Sigmoid colon (tissue), 7 donors: ENCODE results near the gene DYNC1I1. TPM values are rescaled to one million over a fixed set of nuclear protein-coding genes. Genes with fewer than 3 reads are reported as not detected.

Experiments used
- DNase-seq: peaks from one replicate; pipeline ENCODE4 v3.0.0-alpha.2; 2019
- H3K27ac ChIP-seq, 4 donors: fragments of 200-600 bp; sonication (generic); one replicate each; pipeline ENCODE4 v1.5.1; 2016 to 2019; ENCODE audit warnings: mild to moderate bottlenecking in 1 of 4
- H3K27me3 ChIP-seq, 3 donors: fragments of 200-600 bp; sonication (generic); one replicate each; pipeline ENCODE4 v1.5.1; 2019; ENCODE audit warnings: mild to moderate bottlenecking in 1 of 3
- H3K36me3 ChIP-seq, 4 donors: fragments of 200-600 bp; sonication (generic); one replicate each; pipeline ENCODE4 v1.5.1; 2016 to 2019
- H3K4me1 ChIP-seq, 4 donors: fragments of 200-600 bp; sonication (generic); one replicate each; pipeline ENCODE4 v1.5.1; 2017 to 2019
- H3K4me3 ChIP-seq, 4 donors: fragments of 200-600 bp; sonication (generic); one replicate each; pipeline ENCODE4 v1.5.1; 2017 to 2019; ENCODE audit warnings: mild to moderate bottlenecking in 2 of 4, moderate library complexity in 1 of 4
- H3K9me3 ChIP-seq, 4 donors: fragments of 200-600 bp in 3 of 4; sonication (generic) in 3 of 4; one replicate each; pipeline versions ENCODE4 v1.5.1 to v1.6.1; 2013 to 2019
- EP300 ChIP-seq, 4 donors: sonication (generic); formaldehyde crosslinking; IDR thresholded peaks; one replicate each; pipeline ENCODE4 v1.6.1; 2017; ENCODE audit warnings: antibody characterized with exemption in 4 of 4
- POLR2A ChIP-seq, 2 donors: fragments of 450-650 bp; IDR thresholded peaks; one replicate each; pipeline ENCODE4 v1.6.1; 2016; ENCODE audit warnings: antibody characterized with exemption in 2 of 2, mild to moderate bottlenecking in 2 of 2, moderate library complexity in 2 of 2
- POLR2AphosphoS5 ChIP-seq, 4 donors: sonication (generic); formaldehyde crosslinking; IDR thresholded peaks; one replicate each; pipeline ENCODE4 v1.6.1; 2017; ENCODE audit warnings: antibody characterized with exemption in 4 of 4
- WGBS, 2 donors: extraction: QIAGEN DNeasy Blood & Tissue Kit; methylation state at CpG; one replicate each; pipeline ENCODE4 v1.1.7; 2013; 5-methylcytosine and 5-hydroxymethylcytosine counted together
- intact Hi-C: fragments of 100-400 bp; cut with DNase I; formaldehyde crosslinking; loops from one replicate; pipeline ENCODE4 v1.15.1; 2023
- polyA plus RNA-seq, 3 donors: library from polyadenylated mRNA; stranded (reverse); fragments of 200-250 nt; gene quantifications; one replicate each; pipeline ENCODE4 v1.2.3, GENCODE V29; 2013
- total RNA-seq, 4 donors: library from RNA; depleted of rRNA; stranded (reverse); fragments of >200 nt; gene quantifications; one replicate each; pipeline ENCODE4 v1.1.0, GENCODE V29; 2016
- TF ChIP-seq, protein P1 (sequence below), 4 experiments: fragments of 450-650 bp in 3 of 4; fragments of 200-600 bp in 1 of 4; IDR thresholded peaks; one replicate each; pipeline ENCODE4 v1.5.1; 2016 to 2019; ENCODE audit warnings: antibody characterized with exemption in 4 of 4, mild to moderate bottlenecking in 3 of 4, moderate library complexity in 2 of 4
- donor health status: healthy with polysubstance abuse.
- donor health status: Bipolar disorder and iron deficiency.
- donor health status: healthy.

DYNC1I1 gene
- total and polyA plus RNA-seq, 7 donors: 0.92 to 65.2 (median 45.1) TPM; not detected in 1

DNA sequence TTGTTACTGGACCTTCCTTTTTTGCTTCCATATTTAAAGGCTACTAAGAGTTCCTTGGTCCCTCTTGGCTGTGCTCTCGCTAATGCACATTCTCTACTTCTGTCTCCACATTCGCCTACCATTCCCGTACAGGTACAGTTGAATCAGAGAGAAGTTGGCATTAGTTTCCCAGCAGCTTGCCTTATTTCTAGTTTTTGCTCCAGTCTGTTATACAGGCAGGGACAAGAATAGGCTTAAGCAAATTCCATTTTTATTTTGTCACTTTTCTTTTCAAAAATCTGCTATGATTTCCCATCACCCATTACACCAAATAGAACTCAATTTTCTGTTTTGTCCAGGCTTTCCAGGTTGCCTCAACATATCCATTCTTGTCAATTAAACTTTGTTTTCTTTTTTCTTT, 29.9 kb downstream of the DYNC1I1 start:
- Histone ChIP-seq H3K27me3 (no peaks in the 10 kb centered on the region), H3K4me3 (no peak overlapping the region), H3K9me3 (no peaks in the 10 kb centered on the region), H3K36me3 (peaks cover 0 to 22% (median 0%) of the 10 kb centered on the region in 4 donors), H3K4me1 (peaks cover 0 to 6% (median 0%) of the 10 kb centered on the region in 4 donors), H3K27ac (no peak overlapping the region)
- TF ChIP-seq POLR2A (IDR thresholded peaks at IDR 0.05) (no peak), POLR2AphosphoS5 (IDR thresholded peaks at IDR 0.05) (no peak), EP300 (IDR thresholded peaks at IDR 0.05) (no peak)
- TF ChIP-seq, protein P1, sequence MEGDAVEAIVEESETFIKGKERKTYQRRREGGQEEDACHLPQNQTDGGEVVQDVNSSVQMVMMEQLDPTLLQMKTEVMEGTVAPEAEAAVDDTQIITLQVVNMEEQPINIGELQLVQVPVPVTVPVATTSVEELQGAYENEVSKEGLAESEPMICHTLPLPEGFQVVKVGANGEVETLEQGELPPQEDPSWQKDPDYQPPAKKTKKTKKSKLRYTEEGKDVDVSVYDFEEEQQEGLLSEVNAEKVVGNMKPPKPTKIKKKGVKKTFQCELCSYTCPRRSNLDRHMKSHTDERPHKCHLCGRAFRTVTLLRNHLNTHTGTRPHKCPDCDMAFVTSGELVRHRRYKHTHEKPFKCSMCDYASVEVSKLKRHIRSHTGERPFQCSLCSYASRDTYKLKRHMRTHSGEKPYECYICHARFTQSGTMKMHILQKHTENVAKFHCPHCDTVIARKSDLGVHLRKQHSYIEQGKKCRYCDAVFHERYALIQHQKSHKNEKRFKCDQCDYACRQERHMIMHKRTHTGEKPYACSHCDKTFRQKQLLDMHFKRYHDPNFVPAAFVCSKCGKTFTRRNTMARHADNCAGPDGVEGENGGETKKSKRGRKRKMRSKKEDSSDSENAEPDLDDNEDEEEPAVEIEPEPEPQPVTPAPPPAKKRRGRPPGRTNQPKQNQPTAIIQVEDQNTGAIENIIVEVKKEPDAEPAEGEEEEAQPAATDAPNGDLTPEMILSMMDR (IDR thresholded peaks at IDR 0.05): no peak
- DNase-seq: no peak
- 94 to 97% methylated on average over 3 of the region's 3 CpGs for WGBS, 2 donors
- intact Hi-C loops: no loop called here

DNA sequence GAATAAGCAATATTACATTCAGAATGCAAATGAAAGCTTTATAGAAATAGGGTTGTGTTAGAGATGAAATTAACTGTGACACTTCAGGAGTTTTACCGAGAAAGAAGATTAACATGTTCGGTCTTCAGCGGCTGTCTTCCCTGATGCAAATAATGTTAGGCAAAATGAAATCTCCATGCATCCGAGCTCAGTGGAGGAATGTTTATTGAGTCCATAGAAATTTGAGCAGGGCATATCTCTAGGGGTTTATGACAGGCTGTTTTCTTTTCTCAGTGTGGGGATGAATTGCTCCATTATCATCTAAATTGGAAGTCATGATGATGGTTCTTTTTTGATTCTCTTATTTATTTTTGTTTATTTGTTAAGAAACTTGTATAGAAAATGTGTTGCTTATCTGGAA, 31.7 kb downstream of the DYNC1I1 start:
- 58 to 74% methylated on average over 4 of the region's 4 CpGs for WGBS, 2 donors
- DNase-seq: no peak
- H3K4me3 ChIP-seq: no peak overlapping the region
- no peaks in the 10 kb centered on the region for H3K9me3 ChIP-seq
- intact Hi-C loops: no loop called here
- peaks cover 0 to 27% (median 0%) of the 10 kb centered on the region in 4 donors for H3K36me3 ChIP-seq
- TF ChIP-seq, protein P1 (IDR thresholded peaks at IDR 0.05): no peak
- TF ChIP-seq POLR2AphosphoS5 (IDR thresholded peaks at IDR 0.05) (no peak), EP300 (IDR thresholded peaks at IDR 0.05) (no peak), POLR2A (IDR thresholded peaks at IDR 0.05) (no peak)
- H3K4me1 ChIP-seq: no peaks in the 10 kb centered on the region
- no peak overlapping the region for H3K27ac ChIP-seq
- H3K27me3 ChIP-seq: no peaks in the 10 kb centered on the region

DNA sequence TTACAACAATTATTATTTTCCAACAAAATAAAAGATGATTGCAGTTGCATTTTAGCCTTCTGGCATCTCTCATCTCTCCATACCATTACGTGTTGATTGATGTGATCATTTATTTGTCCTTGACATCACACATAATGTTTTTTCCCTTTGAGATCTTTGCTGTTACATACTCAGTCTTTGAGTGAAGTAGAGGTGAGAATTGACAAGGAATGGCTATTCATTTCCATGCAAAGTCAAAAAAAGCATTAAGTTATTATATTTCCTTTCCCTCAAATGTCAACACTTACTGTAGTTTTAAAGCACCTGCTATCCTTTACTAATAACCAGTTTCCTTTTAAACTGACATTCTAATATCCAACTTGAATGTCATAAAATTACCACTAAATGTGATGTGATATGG, 33.6 kb downstream of the DYNC1I1 start:
- no peaks in the 10 kb centered on the region for H3K27me3 ChIP-seq
- peaks cover 0 to 27% (median 0%) of the 10 kb centered on the region in 4 donors for H3K36me3 ChIP-seq
- no peaks in the 10 kb centered on the region for H3K4me1 ChIP-seq
- WGBS, 2 donors: 81 to 87% methylated on average over 1 of the region's 1 CpG
- no peak overlapping the region for H3K27ac ChIP-seq
- DNase-seq: no peak
- intact Hi-C loops: no loop called here
- H3K9me3 ChIP-seq: no peaks in the 10 kb centered on the region
- H3K4me3 ChIP-seq: no peak overlapping the region
- TF ChIP-seq, protein P1 (IDR thresholded peaks at IDR 0.05): no peak
- no peak for TF ChIP-seq POLR2AphosphoS5 (IDR thresholded peaks at IDR 0.05)
- no peak for TF ChIP-seq POLR2A (IDR thresholded peaks at IDR 0.05)
- TF ChIP-seq EP300 (IDR thresholded peaks at IDR 0.05): no peak

DNA sequence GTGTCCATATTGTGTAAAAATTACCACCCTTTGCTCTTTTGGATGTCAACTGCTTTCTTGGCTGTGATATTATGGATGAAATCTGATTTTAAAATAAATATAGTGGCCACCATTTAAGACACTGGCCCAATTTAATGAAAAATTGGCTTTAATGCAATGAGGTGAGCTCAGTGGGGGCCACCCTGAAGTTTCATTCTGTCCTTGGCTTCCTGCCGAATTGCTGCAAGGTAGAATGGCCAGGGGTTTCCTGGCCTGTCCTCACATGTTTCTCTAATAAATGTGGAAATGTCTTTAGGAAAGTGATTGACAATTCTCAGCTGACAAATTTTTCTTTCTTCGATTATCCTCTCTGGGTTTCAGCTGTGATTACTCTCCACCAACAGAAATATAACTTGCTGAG, 36.0 kb downstream of the DYNC1I1 start:
- intact Hi-C loops: no loop called here
- H3K9me3 ChIP-seq: no peaks in the 10 kb centered on the region
- no peak for DNase-seq
- no peak overlapping the region for H3K4me3 ChIP-seq
- H3K27me3 ChIP-seq: no peaks in the 10 kb centered on the region
- no peak overlapping the region for H3K27ac ChIP-seq
- H3K36me3 ChIP-seq: peaks cover 0 to 27% (median 0%) of the 10 kb centered on the region in 4 donors
- H3K4me1 ChIP-seq: no peaks in the 10 kb centered on the region
- WGBS, 2 donors: 79 to 80% methylated on average over 2 of the region's 2 CpGs
- TF ChIP-seq EP300 (IDR thresholded peaks at IDR 0.05) (no peak), POLR2A (IDR thresholded peaks at IDR 0.05) (no peak), POLR2AphosphoS5 (IDR thresholded peaks at IDR 0.05) (no peak)
- TF ChIP-seq, protein P1 (IDR thresholded peaks at IDR 0.05): no peak

DNA sequence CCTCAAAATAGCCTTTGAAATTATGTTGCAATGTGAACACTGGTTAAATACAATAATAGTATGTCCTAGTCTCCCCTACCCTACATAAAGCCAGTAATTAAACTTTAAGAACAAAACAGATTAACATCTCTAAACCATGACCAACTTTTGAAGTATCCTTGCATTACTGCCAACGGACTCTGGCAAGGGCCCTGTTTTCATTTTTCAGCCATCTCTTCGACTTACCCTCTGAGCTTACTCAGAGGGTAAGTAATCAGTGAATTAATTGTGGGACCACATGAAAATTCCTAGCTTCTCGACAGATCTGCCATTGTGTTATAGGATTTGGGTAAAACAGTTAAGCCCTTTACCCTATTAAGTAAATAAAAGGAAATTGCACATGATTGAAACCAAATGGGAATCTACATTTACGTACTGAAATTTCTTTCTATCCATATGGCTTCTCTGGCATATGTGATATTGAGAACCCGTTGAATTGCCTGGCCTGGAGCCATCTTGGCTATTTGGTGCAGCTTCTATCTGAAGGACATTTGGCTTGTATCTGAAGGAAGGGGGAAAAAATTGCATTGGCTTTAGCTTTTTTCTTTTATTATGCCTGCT, 39.6 kb downstream of the DYNC1I1 start:
- intact Hi-C loops: no loop called here
- Histone ChIP-seq H3K4me1 (no peaks in the 10 kb centered on the region), H3K27me3 (no peaks in the 10 kb centered on the region), H3K9me3 (no peaks in the 10 kb centered on the region), H3K4me3 (no peak overlapping the region), H3K36me3 (peaks cover 0 to 14% (median 0%) of the 10 kb centered on the region in 4 donors), H3K27ac (no peak overlapping the region)
- TF ChIP-seq, protein P1 (IDR thresholded peaks at IDR 0.05): no peak
- no peak for TF ChIP-seq EP300 (IDR thresholded peaks at IDR 0.05)
- no peak for TF ChIP-seq POLR2AphosphoS5 (IDR thresholded peaks at IDR 0.05)
- TF ChIP-seq POLR2A (IDR thresholded peaks at IDR 0.05): no peak
- 61 to 82% methylated on average over 5 of the region's 5 CpGs for WGBS, 2 donors
- DNase-seq: no peak
